K562 (cell line): ENCODE data around the gene ADGRA1. TPM values are rescaled to one million over a fixed set of nuclear protein-coding genes. Genes with fewer than 3 reads are reported as not detected.

Experiments
- ATAC-seq: fragments of 200-7000 bp; cut with Tn5 transposase; 3 replicates; pipeline ENCODE4 v1.9.1; 2020; ENCODE audit warnings: moderate library complexity
- BruUV-seq: library from RNA; stranded (reverse); fragments of 400-500 nt; replicated peaks from 2 replicates; lab custom pipeline; 2021; lab: Mats Ljungman, UMichigan
- CTCF ChIA-PET: fragments of 300-600 bp; formaldehyde crosslinking; extraction: SDS; loops from one replicate; lab custom pipeline; 2021; ENCODE audit warnings: low intra/inter-chr PET ratio; lab: Yijun Ruan, JAX
- POLR2A ChIA-PET: fragments of 300-600, 350-650 bp; sonication (Branson Sonifier 250); formaldehyde crosslinking; extraction: SDS; loops from one replicate; lab custom pipeline; 2021; ENCODE audit warnings: antibody characterized with exemption, inconsistent platforms; lab: Yijun Ruan, JAX
- DNase-seq, 4 experiments: peaks; one replicate each; pipeline versions ENCODE4 v3.0.0 to v3.0.0-alpha.2; 2011 to 2018; ENCODE audit warnings: low spot score in 3 of 4, mixed read lengths in 3 of 4; ENCODE audit errors: extremely low read depth in 1 of 4
- FAIRE-seq: peaks from 2 replicates; lab custom pipeline; 2011; peaks lifted over from hg19 to GRCh38; lab: Jason Lieb, UNC
- H2AFZ ChIP-seq: 2 replicates; pipeline ENCODE4 v1.6.0; 2011; ENCODE audit warnings: low read depth, low read length, control low read depth, inconsistent platforms
- H3K27ac ChIP-seq: fragments of 200-600 bp; 3 replicates; pipeline ENCODE4 v1.8.0; 2011; ENCODE audit warnings: low read depth, mild to moderate bottlenecking, control low read depth, inconsistent platforms, low read length, moderate library complexity, mixed read lengths; ENCODE audit errors: extremely low read depth
- H3K27me3 ChIP-seq, 2 experiments: fragments of 300-600 bp in 1 of 2; 2 replicates in 1 of 2; 3 replicates in 1 of 2; pipeline versions ENCODE4 v1.6.0 to v1.8.0; 2011; ENCODE audit warnings: inconsistent platforms in 2 of 2, low read length in 2 of 2, mild to moderate bottlenecking in 1 of 2, mixed read lengths in 1 of 2, moderate library complexity in 1 of 2; ENCODE audit not compliant: control insufficient read depth in 2 of 2, insufficient read depth in 2 of 2
- H3K36me3 ChIP-seq: fragments of 300-600 bp; 3 replicates; pipeline ENCODE4 v1.8.0; 2011; ENCODE audit warnings: mild to moderate bottlenecking, low read length, inconsistent platforms; ENCODE audit not compliant: control insufficient read depth, insufficient read depth
- H3K4me1 ChIP-seq, 2 experiments: fragments of 200-600 bp in 1 of 2; replicated peaks in 1 of 2; 2 replicates in 1 of 2; 3 replicates in 1 of 2; pipeline versions ENCODE4 v1.5.1 to v1.8.0; 2011; ENCODE audit warnings: inconsistent platforms in 2 of 2, low read length in 2 of 2, mild to moderate bottlenecking in 1 of 2, mixed read lengths in 1 of 2, moderate library complexity in 1 of 2; ENCODE audit not compliant: control insufficient read depth in 2 of 2, insufficient read depth in 2 of 2
- H3K4me2 ChIP-seq: 2 replicates; pipeline ENCODE4 v1.6.1; 2011; ENCODE audit warnings: low read length, control low read depth, inconsistent platforms, mixed read lengths; ENCODE audit not compliant: insufficient read depth
- H3K4me3 ChIP-seq: fragments of 200-600 bp; sonication (generic), shearing (Covaris generic); 2 replicates; pipeline ENCODE4 v1.5.1; 2016; ENCODE audit warnings: control low read depth, inconsistent platforms
- H3K79me2 ChIP-seq: fragments of 200-600 bp; 3 replicates; pipeline ENCODE4 v1.8.0; 2011; ENCODE audit warnings: low read length, inconsistent platforms; ENCODE audit not compliant: control insufficient read depth, insufficient read depth
- H3K9ac ChIP-seq, 2 experiments: 2 replicates each; pipeline versions ENCODE4 v1.6.0 to v1.6.1; 2011; ENCODE audit warnings: low read depth in 2 of 2, low read length in 2 of 2, control low read depth in 1 of 2, inconsistent platforms in 1 of 2, mild to moderate bottlenecking in 1 of 2, mixed read lengths in 1 of 2; ENCODE audit not compliant: insufficient read depth in 1 of 2
- H3K9me1 ChIP-seq: one replicate; pipeline ENCODE4 v1.6.0; 2011; ENCODE audit warnings: inconsistent platforms, mild to moderate bottlenecking, low read length, moderate library complexity; ENCODE audit not compliant: control insufficient read depth, insufficient read depth
- H3K9me3 ChIP-seq: replicated peaks from 2 replicates; pipeline ENCODE4 v1.5.1; 2011; ENCODE audit warnings: low read depth, low read length, inconsistent platforms; ENCODE audit not compliant: control insufficient read depth, insufficient read depth
- H4K20me1 ChIP-seq: replicated peaks from 2 replicates; pipeline ENCODE4 v1.6.1; 2011; ENCODE audit warnings: low read length, inconsistent platforms, mixed read lengths; ENCODE audit not compliant: control insufficient read depth, insufficient read depth
- SMARCB1 ChIP-seq: IDR thresholded peaks from 2 replicates; pipeline ENCODE4 v1.6.1; 2011; ENCODE audit warnings: improper control_type of control experiment, low read depth; ENCODE audit not compliant: insufficient read length
- WGBS: fragments of 100-300 bp; shearing (Covaris generic); methylation state at CpG from one replicate; pipeline ENCODE4 v1.1.6; 2016; ENCODE audit warnings: low coverage, mixed read lengths; ENCODE audit not compliant: insufficient coverage; ENCODE audit errors: missing lambda C conversion rate; 5-methylcytosine and 5-hydroxymethylcytosine counted together
- in situ Hi-C: fragments of 300-500 bp; cut with MboI; formaldehyde crosslinking; loops from 4 replicates; pipeline ENCODE4 v1.15.0; 2018; ENCODE audit warnings: inconsistent platforms, mixed read lengths
- intact Hi-C: fragments of 100-400 bp; cut with micrococcal nuclease; formaldehyde crosslinking; loops from 2 replicates; pipeline ENCODE4 v1.14.2; 2022
- polyA plus RNA-seq, 8 experiments: library from polyadenylated mRNA; depleted of rRNA in 4 of 8; stranded (reverse) in 5 of 8; unstranded in 3 of 8; fragments of >200 nt; fragmentation: Nextera tagmentation in 2 of 8; fragmentation: Illumina TruSeq in 1 of 8; extraction: Ambion mirVana in 2 of 8; extraction: Trizol in 1 of 8; gene quantifications; 2 replicates each; pipeline versions ENCODE4 v1.2.1 to v1.2.3, GENCODE V29; 2011 to 2014; ENCODE audit warnings: inconsistent platforms in 1 of 8, missing spikeins in 1 of 8
- total RNA-seq, 7 experiments: library from RNA; depleted of rRNA in 6 of 7; stranded (reverse); fragments of >200 nt in 6 of 7; fragmentation: Illumina TruSeq in 2 of 7; extraction: Trizol in 2 of 7; gene quantifications; 2 replicates each; pipeline versions ENCODE4 v1.2.1 to v1.2.3, GENCODE V29; 2011 to 2021; ENCODE audit warnings: low replicate concordance in 1 of 7
- TF ChIP-seq, protein P1 (sequence below): fragments of 450-650 bp; IDR thresholded peaks from 2 replicates; pipeline ENCODE4 v1.6.1; 2014; ENCODE audit warnings: low read depth, mild to moderate bottlenecking, moderate library complexity, borderline replicate concordance

The ADGRA1 gene
- total and polyA plus RNA-seq, 9 of the 15 experiments (the other 6 are each of a cell fraction or from before 2014, with no cell fraction given): not detected

- H3K4me3 ChIP-seq: no peak overlapping the region
- H3K27me3 ChIP-seq: peaks cover 0 to 69% of the 10 kb centered on the region in 2 experiments; a peak in 2 of 5 replicates
- no peaks in the 10 kb centered on the region for H3K9me3 ChIP-seq
- TF ChIP-seq, protein P1, sequence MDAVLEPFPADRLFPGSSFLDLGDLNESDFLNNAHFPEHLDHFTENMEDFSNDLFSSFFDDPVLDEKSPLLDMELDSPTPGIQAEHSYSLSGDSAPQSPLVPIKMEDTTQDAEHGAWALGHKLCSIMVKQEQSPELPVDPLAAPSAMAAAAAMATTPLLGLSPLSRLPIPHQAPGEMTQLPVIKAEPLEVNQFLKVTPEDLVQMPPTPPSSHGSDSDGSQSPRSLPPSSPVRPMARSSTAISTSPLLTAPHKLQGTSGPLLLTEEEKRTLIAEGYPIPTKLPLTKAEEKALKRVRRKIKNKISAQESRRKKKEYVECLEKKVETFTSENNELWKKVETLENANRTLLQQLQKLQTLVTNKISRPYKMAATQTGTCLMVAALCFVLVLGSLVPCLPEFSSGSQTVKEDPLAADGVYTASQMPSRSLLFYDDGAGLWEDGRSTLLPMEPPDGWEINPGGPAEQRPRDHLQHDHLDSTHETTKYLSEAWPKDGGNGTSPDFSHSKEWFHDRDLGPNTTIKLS: no peak
- TF ChIP-seq SMARCB1: no peak
- H3K4me2 ChIP-seq: no peak overlapping the region
- H4K20me1 ChIP-seq: no peaks in the 10 kb centered on the region
- no peak for ATAC-seq
- intact Hi-C loops (no loop called here), in situ Hi-C loops (no loop called here)
- BruUV-seq: no TSS peak
- DNase-seq: no peak
- 2% methylated on average over 16 of the region's 17 CpGs for WGBS
- H3K4me1 ChIP-seq: peaks cover 0 to 7% of the 10 kb centered on the region in 2 experiments; a peak in 1 of 5 replicates
- ChIA-PET POLR2A (interaction anchor here (1.3 kb wide), 1 partner anchor 11 kb away, joined by 3 read pairs; no protein-coding TSS in a partner anchor), CTCF (no interaction called here)
- no peak overlapping the region for H3K9ac ChIP-seq
- no peaks in the 10 kb centered on the region for H3K36me3 ChIP-seq
- no peak for FAIRE-seq
- no peaks in the 10 kb centered on the region for H3K9me1 ChIP-seq
- no peak overlapping the region for H2AFZ ChIP-seq
- no peaks in the 10 kb centered on the region for H3K79me2 ChIP-seq
- no peak overlapping the region for H3K27ac ChIP-seq
These were observed 3.2 kb upstream of the ADGRA1 start for GRCh38 chr10:133084491-133084890.
